Calu3 (cell line): ENCODE results near the gene HSPB1. TPM values are rescaled to one million over a fixed set of nuclear protein-coding genes. Genes with fewer than 3 reads are reported as not detected.
A peak's percentile ranks its signal among the peaks of the same experiment; 100 is the strongest.

Experiments used
- Bru-seq: library from RNA; stranded (reverse); fragments of 400-500 nt; gene quantifications from one replicate; lab custom pipeline; 2021; lab: Mats Ljungman, UMichigan
- BruChase-seq, 2 experiments: library from RNA; stranded (reverse); fragments of 400-500 nt; gene quantifications; one replicate each; lab custom pipeline; 2021; lab: Mats Ljungman, UMichigan
- BruUV-seq: library from RNA; stranded (reverse); fragments of 400-500 nt; replicated peaks from 2 replicates; lab custom pipeline; 2021; lab: Mats Ljungman, UMichigan
- CTCF ChIA-PET: fragments of 300-600 bp; sonication (Branson Sonifier 250); formaldehyde crosslinking; loops from one replicate; lab custom pipeline; 2022; ENCODE audit warnings: antibody characterized with exemption; lab: Charles Lee
- DNase-seq: peaks from one replicate; pipeline ENCODE4 v3.0.0; 2022
- H3K27ac Mint-ChIP-seq: one replicate; pipeline ENCODE4 v1.8.0; 2022; ENCODE audit warnings: mixed read lengths; ENCODE audit not compliant: unreplicated experiment
- H3K27me3 Mint-ChIP-seq: one replicate; pipeline ENCODE4 v1.8.0; 2022; ENCODE audit warnings: mixed read lengths; ENCODE audit not compliant: unreplicated experiment
- H3K36me3 Mint-ChIP-seq: one replicate; pipeline ENCODE4 v1.8.0; 2022; ENCODE audit warnings: mild to moderate bottlenecking, moderate library complexity, mixed read lengths; ENCODE audit not compliant: insufficient read depth, unreplicated experiment
- H3K4me1 Mint-ChIP-seq: one replicate; pipeline ENCODE4 v1.8.0; 2022; ENCODE audit warnings: mild to moderate bottlenecking, low read depth, mixed read lengths; ENCODE audit not compliant: unreplicated experiment
- H3K4me3 Mint-ChIP-seq: one replicate; pipeline ENCODE4 v1.8.0; 2022; ENCODE audit warnings: mild to moderate bottlenecking, low read depth, moderate library complexity, mixed read lengths; ENCODE audit not compliant: unreplicated experiment
- H3K9me3 Mint-ChIP-seq: one replicate; pipeline ENCODE4 v1.8.0; 2022; ENCODE audit warnings: low read depth, mixed read lengths; ENCODE audit not compliant: unreplicated experiment
- CTCF ChIP-seq: fragments of 200-600 bp; IDR thresholded peaks from one replicate; pipeline ENCODE4 v1.8.0; 2022; ENCODE audit warnings: antibody characterized with exemption; ENCODE audit not compliant: unreplicated experiment
- intact Hi-C: fragments of 100-400 bp; cut with micrococcal nuclease; formaldehyde crosslinking; loops from one replicate; pipeline ENCODE4 v1.10.0; 2022; ENCODE audit not compliant: unreplicated experiment
- long read RNA-seq: library from polyadenylated mRNA; stranded (forward); transcript quantifications from one replicate; pipeline ENCODE4 v2.0.0, GENCODE V29; 2022
- total RNA-seq: library from RNA; stranded (reverse); gene quantifications from 2 replicates; pipeline ENCODE4 v1.2.3, GENCODE V29; 2022

Gene HSPB1
- total RNA-seq (72.7 and 135 TPM in 2 replicates), Bru-seq, nascent RNA (percentile 62 among the genes with signal in this experiment), BruChase-seq, experiment 1, labeled RNA remaining after a 6-hour chase (percentile 85 among the genes with signal in this experiment), BruChase-seq, experiment 2, labeled RNA remaining after a 2-hour chase (percentile 66 among the genes with signal in this experiment)
- long read RNA-seq, transcript HSPB1-201 (3 exons, 909 nt), result major isoform, 195 of 257 reads
- long read RNA-seq, transcript HSPB1-203 (2 exons, 1,455 nt), result minor isoform, 60 of 257 reads
- long read RNA-seq, partial matches to known transcripts, result 2 of 257 reads
- long read RNA-seq, other reads (novel, unspliced or antisense), result 0 of 257 reads

GRCh38 chr7:76302347-76303201 is at the start of gene HSPB1:
HSPB1 (plus strand) TSS chr7:76302673; CDS start chr7:76302713, 40 bp downstream.
- peaks cover 27% of the 10 kb centered on the region for H3K36me3 Mint-ChIP-seq
- TSS peak; percentile 84 for BruUV-seq
- peak within 1 kb of the TSS; percentile 72 for H3K27ac Mint-ChIP-seq
- no peaks in the 10 kb centered on the region for H3K27me3 Mint-ChIP-seq
- DNase-seq, result peak; percentile 50
- H3K9me3 Mint-ChIP-seq, result no peaks in the 10 kb centered on the region
- peaks cover 16% of the 10 kb centered on the region for H3K4me1 Mint-ChIP-seq
- intact Hi-C loops, result no loop called here
- peak within 1 kb of the TSS; percentile 59 for H3K4me3 Mint-ChIP-seq
- CTCF ChIA-PET, result interaction anchor here (0.6 to 1.0 kb wide), 2 partner anchors 10 to 20 kb away, joined by 3 read pairs; no protein-coding TSS in a partner anchor
- TF ChIP-seq CTCF, result no peak

GRCh38 chr7:76254781-76255180 is 47.7 kb upstream of the HSPB1 start:
- Mint-ChIP-seq H3K4me3 (no peak overlapping the region), H3K36me3 (no peaks in the 10 kb centered on the region), H3K27me3 (peaks cover 53% of the 10 kb centered on the region), H3K27ac (no peak overlapping the region), H3K9me3 (no peaks in the 10 kb centered on the region), H3K4me1 (no peaks in the 10 kb centered on the region)
- CTCF ChIA-PET, result interaction anchor here (0.7 kb wide), 1 partner anchor 10 kb away, joined by 4 read pairs; no protein-coding TSS in a partner anchor
- DNase-seq, result no peak
- BruUV-seq, result no TSS peak
- intact Hi-C loops, result no loop called here
- TF ChIP-seq CTCF, result no peak

- Mint-ChIP-seq H3K4me3 (no peak overlapping the region), H3K27me3 (peaks cover 53% of the 10 kb centered on the region), H3K27ac (no peak overlapping the region), H3K4me1 (no peaks in the 10 kb centered on the region), H3K9me3 (no peaks in the 10 kb centered on the region), H3K36me3 (no peaks in the 10 kb centered on the region)
- DNase-seq, result no peak
- CTCF ChIA-PET, result no interaction called here
- no TSS peak for BruUV-seq
- intact Hi-C loops, result no loop called here
- TF ChIP-seq CTCF, result no peak
Measured at GRCh38 chr7:76257973-76258372, 44.5 kb upstream of the HSPB1 start.
